HG03196 (cell line): ENCODE results near the gene FSCB.
"Not testable (repeated sequence)": the region's sequence is repeated elsewhere in the genome, so short reads cannot be mapped to it uniquely, and the experiment has no call there.

Source experiments
- ATAC-seq: cut with Tn5 transposase; IDR thresholded peaks from one replicate; pipeline ENCODE4 v1.9.1; 2021; ENCODE audit not compliant: unreplicated experiment

FSCB gene, protein sequence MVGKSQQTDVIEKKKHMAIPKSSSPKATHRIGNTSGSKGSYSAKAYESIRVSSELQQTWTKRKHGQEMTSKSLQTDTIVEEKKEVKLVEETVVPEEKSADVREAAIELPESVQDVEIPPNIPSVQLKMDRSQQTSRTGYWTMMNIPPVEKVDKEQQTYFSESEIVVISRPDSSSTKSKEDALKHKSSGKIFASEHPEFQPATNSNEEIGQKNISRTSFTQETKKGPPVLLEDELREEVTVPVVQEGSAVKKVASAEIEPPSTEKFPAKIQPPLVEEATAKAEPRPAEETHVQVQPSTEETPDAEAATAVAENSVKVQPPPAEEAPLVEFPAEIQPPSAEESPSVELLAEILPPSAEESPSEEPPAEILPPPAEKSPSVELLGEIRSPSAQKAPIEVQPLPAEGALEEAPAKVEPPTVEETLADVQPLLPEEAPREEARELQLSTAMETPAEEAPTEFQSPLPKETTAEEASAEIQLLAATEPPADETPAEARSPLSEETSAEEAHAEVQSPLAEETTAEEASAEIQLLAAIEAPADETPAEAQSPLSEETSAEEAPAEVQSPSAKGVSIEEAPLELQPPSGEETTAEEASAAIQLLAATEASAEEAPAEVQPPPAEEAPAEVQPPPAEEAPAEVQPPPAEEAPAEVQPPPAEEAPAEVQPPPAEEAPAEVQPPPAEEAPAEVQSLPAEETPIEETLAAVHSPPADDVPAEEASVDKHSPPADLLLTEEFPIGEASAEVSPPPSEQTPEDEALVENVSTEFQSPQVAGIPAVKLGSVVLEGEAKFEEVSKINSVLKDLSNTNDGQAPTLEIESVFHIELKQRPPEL

DNA sequence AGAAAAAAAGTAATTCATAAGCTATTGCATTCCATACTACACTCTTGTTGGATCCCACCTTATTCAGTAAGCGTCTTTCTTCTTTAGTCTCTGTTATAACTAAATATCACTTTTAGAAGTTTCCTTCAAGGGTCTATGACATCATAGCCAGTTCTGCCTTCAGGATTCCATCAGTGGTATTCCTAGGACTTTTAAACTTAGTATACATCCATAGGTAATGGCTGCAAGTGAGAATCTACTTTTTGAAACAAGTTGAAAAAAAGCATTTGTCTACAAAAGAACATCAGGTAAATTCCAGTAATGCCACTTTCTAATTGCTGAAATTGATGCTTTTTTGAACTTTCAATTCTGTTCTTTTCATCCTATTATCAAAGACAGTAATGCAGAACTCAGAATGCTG lies at the start of gene FSCB:
Gene FSCB (minus strand): TSS at position 101 of the 400 bp plus-strand sequence. CDS start 296 bp downstream, outside the sequence.
- ATAC-seq = no peak

DNA sequence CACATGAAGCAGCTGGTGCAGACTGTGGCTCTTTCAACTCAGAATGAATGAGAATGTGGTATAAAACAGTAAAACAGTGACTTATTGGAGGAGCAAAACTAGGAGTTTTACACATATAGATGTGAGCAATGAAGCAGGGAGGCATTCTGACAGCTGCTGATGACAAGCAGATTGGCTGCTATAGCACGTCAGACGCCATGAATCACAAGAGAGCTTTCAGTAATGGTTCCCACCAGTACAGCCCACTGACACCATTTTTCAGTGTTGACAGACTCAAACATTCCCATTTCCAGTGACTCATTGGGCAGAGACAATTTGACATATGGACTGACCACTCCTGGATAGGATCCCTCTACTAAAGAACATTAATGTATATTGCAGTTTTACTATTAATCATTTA lies 24.6 kb upstream of the FSCB start:
- no peak for ATAC-seq

DNA sequence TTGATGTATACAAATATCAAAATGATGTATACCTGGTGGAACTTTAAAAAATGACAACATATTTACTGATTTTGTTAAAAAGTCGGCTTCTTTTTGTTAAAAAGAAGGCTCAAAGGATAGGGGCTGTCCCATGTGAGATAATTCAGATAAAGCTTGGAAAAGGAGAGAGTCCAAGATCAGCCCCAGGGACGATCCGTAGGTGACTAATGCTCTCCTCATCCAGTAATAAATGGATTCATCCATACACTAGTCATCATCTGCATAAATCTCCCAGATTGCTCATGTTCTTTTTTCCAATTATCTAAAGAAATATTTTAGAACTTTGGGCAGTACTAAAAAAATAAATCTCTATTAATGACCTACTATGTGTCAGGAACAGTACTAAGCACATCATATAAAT lies 23.4 kb upstream of the FSCB start:
- no peak for ATAC-seq

DNA sequence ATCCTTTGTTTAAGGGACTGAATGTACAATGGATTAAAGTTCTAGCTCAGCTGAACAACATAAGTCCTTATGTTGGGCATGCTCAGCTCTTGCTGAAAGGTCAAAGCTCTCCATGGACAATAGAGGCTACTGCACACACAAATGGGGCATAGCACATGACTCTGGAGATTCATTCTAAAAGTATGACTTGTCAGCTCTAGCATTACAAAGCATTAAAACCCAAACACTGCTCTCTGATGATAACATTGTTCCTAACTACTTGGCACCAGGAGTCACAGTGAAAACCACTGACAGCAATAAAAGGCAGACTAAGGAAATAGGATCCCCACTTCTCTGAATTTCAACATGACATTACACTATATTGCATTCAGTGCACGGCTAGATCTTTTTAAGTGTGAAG lies 21.9 kb upstream of the FSCB start:
- no peak for ATAC-seq

DNA sequence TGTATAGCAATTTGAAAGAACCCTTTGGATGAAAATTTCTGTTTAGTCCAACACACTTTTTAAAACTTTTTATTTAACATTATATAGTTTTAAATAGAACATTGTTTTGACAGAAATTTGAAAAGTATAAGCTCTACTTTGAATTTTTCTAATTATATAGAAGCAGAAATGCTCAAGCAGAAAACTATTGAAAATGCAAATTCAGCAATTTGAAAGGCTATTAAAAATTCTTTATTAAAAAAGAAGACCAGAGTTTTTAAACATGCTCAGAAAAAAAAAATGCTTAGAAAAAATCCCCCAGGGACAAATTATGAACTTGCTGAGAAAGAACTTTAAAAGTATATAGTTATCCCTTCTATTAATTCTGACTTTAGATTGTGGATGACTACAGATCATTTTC lies 21.1 kb upstream of the FSCB start:
- ATAC-seq = no peak

DNA sequence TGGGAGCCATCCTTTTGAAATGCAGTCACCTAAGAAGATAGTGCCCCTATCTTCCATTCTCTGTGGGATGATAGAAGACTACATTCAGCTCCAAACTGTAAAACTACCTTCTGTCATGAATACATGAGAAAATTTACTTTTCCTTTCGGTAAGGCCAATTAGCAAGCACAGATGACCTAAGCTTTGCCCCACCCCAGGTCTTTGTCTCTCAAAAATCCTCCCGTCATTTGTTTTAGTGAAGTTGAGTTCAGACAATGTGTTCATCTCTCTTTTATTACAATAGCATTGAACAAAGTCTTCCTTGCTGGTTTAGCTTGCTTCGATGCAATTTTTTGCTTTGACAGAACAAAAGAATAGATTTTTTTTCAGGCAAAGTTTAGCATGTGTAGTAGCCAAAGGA lies 18.2 kb upstream of the FSCB start:
- ATAC-seq = no peak

DNA sequence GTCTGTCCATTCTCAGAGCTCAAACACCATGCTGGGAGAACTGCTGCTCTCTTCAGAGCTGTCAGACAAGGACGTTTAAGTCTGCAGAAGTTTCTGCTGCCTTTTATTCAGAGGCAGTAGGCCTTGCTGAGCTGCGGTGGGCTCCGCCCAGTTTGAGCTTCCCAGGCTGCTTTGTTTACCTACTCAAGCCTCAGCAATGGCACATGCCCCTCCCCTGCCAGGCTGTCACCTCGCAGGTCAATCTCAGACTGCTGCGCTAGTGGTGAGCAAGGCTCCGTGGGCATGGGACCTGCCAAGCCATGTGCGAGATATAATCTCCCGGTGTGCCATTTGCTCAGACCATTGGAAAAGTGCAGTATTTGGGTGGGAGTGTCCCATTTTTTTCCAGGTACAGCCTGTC lies 8.6 kb upstream of the FSCB start:
- not testable (repeated sequence) for ATAC-seq

DNA sequence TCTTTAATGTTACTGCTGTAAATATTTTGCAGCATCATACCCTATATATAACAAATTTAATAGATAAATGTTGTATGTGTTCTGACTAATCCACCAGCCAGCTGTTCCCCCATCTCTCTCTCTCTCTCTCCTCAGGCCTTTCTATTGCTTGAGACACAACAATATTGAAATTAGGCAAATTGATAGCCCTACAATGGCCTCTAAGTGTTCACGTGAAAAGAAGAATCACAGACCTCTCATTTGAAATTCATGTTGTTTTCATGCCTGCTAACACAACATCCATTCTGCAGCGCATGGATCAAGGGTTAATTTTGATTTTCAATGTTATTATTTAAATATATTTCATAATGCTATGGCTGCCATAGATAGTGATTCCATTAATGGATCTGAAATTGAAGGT lies 1.8 kb upstream of the FSCB start:
- ATAC-seq = no peak

DNA sequence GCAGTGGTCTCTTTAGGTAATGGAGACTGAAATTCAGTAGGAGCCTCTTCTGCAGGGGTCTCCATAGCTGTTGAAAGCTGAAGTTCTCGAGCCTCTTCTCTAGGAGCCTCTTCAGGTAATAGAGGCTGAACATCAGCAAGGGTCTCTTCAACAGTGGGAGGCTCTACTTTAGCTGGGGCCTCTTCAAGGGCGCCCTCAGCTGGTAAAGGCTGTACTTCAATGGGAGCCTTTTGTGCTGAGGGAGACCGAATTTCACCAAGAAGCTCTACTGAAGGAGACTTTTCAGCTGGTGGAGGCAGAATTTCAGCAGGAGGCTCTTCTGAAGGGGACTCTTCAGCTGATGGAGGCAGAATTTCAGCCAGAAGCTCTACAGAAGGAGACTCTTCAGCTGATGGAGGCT lies 1.5 kb downstream of the FSCB start:
- no peak for ATAC-seq

DNA sequence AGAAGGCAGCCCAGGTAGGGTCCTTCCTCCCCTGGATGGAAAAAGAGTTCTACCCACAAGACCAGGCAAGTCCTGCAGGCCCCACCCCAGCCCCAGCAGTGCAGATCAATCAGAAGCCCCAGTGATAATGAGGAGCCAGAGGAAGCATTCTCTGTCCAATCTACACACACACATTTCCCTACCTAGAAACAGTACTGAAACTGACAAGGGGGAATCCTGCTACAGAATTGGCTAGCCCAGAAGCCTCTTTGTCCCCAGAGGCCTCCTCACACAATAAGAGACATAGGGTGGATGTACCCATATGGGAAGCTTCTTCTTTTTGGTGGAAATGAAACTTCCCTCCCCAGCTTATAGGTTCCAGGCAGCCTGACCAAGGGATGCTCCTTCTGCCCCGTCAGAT lies 9.9 kb downstream of the FSCB start:
- no peak for ATAC-seq

DNA sequence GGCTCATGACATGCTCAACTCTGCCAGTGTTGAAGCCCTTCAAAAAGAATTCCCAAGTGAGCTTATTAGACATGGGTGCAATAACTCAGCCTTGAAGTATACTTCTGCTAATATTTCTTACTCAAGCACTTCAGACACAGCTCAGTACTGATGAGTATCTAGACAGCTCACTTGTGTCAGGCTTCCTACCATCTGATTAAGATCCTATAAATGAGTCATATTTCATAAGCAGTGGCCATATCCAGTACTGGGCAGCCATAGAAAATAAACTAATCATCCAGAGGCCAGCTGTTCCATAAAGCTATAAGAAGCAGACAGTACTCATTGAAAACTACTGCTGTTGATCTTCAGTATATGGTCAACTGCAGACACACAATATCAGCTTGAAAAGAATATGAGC lies 12.9 kb downstream of the FSCB start:
- no peak for ATAC-seq

DNA sequence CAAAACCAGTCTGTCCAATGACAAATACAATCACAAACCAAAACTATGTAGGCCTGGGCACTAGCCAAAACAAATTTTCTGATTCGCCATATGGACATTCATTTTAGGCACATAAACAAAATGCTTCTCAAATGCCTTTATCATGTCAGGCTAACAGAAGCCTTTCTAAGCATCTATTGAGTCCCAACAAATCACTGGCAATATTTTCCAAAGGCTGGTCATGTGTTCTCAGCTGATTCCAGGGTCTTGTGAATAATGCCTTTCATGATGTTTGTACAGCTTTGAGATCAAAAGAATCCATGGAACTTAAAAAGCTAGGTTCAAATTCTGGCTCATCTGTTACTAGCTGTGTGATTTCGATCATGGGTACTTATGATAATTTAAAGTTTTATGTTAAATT lies 16.1 kb downstream of the FSCB start:
- no peak for ATAC-seq

DNA sequence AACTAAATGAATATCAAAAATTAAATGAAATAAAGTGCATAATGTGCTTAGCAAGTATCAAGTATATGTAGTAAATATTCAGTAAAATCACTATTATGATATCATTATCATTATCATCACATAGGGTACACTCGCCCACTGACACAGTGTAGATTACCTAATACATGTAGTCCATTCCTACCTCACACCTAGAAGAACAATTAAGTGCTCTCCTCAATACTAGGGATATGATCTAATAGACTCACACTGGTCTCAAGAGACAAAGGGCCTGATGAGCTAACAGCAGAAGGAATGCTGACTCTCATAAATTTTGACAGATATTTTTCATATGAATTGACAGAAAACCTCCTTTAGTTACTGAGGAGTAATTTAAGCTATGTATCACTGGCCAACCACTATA lies 29.1 kb downstream of the FSCB start:
- no peak for ATAC-seq

DNA sequence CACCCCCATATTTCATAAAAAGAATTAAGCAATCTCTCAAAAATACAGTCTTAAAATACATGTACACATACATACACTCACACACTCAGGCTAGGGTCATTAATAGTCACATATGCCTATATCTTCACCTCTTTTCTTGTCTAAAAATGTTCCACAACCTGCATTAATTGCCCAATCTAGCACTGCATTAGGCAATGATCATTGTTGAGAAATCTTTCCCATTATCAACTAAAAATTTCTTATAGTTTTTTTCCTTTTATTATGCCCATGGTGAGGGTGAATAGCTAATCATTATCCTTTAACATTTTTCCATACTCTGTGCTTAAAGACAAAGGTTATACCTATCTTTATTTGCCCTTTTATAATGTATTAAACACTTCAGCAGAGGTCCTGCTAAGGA lies 38.3 kb downstream of the FSCB start:
- ATAC-seq = no peak

DNA sequence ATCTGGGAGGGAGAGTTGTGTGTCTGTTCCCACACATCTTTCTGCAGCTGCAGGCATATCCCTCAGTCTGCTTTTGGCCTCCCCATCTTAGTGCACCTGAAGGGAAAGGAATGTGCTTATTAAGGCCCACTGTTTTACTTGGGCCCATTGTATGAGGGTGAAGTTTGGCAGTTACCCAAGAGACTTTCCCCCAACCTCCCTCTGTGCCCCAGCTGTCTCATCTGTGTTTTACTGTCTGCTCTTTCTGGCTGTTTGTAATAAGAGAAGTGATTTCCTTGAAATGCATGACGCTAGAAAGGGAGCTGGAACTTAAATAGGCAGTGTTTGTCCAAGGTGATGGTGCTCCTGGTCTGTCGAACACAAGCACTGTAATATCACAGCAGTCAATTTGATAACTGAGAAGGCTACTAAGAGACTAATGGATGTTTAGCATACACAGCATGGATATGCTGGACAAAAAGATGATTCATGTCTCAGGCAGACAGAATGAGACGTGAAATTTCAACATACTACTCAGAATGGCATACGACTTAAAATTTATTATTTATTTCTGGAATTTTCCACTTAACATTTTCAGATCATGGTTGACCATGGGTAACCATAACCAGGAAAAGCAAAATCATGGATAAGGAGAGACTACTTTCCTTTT lies 43.6 kb downstream of the FSCB start:
- ATAC-seq = no peak

DNA sequence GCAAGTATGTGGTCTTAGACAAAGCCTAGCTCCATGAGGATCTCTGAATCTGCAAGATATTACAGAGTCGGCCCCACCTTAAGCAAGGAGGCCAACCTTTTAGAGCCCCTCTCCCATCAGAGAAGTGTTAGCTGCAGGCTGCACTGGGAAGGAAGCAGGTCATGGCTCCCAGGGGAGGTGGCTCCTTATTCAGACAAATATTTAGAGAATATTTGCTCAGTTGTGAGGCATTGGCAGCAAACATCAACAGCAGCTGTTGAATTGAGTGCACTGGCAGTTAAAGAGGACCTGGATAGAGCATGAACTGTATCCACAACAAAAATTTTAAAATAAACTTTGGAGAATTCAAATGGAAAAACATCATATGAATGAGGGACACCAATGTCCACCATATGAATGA lies 44.7 kb downstream of the FSCB start:
- ATAC-seq = no peak

DNA sequence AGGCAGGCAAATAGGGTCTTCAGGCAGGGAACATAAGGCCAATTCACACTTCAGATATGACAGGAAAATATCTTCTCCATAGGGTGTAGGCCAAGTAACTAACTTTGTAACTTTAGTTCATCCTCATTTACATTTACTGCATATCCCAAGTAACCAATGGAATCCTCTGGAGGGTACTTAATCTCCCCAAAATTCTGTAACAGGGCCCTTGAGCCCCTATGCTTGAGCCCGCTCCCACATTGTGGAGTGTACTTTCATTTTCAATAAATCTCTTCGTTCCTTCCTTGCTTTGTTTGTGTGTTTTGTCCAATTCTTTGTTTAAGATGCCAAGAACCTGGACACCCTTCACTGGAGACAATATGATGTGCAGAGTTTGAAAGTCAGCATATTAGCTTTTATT lies 45.3 kb downstream of the FSCB start:
- no peak for ATAC-seq
